IPS-18a (cell line): Measurements from ENCODE around the gene ZNF112.
"Not testable (repeated sequence)": the region's sequence is repeated elsewhere in the genome, so short reads cannot be mapped to it uniquely, and the experiment has no call there.

Experiments
- H3K27ac ChIP-seq: one replicate; pipeline ENCODE4 v1.5.1; 2013; ENCODE audit warnings: low read length
- H3K27me3 ChIP-seq: one replicate; pipeline ENCODE4 v1.6.1; 2013; ENCODE audit warnings: mild to moderate bottlenecking, low read length; ENCODE audit not compliant: control insufficient read depth, insufficient read depth
- H3K36me3 ChIP-seq: one replicate; pipeline ENCODE4 v1.6.1; 2013; ENCODE audit warnings: low read depth, low read length; ENCODE audit not compliant: control insufficient read depth
- H3K4me1 ChIP-seq: one replicate; pipeline ENCODE4 v1.6.1; 2013; ENCODE audit warnings: low read depth, low read length; ENCODE audit not compliant: control insufficient read depth
- H3K4me3 ChIP-seq: one replicate; pipeline ENCODE4 v1.5.1; 2013; ENCODE audit warnings: low read length
- H3K9ac ChIP-seq: one replicate; pipeline ENCODE4 v1.6.1; 2013; ENCODE audit warnings: mild to moderate bottlenecking, low read length, moderate library complexity
- H3K9me3 ChIP-seq: one replicate; pipeline ENCODE4 v1.6.1; 2013; ENCODE audit warnings: low read depth, low read length; ENCODE audit not compliant: control insufficient read depth

Gene ZNF112

GRCh38 chr19:44356383-44357111 is at the start of gene ZNF112:
ZNF112 (minus strand) TSS chr19:44356680; CDS start chr19:44340539, 16,141 bp downstream.
- H3K9ac ChIP-seq: peak within 1 kb of the TSS; percentile 57
- no peaks in the 10 kb centered on the region for H3K27me3 ChIP-seq
- H3K36me3 ChIP-seq: no peaks in the 10 kb centered on the region
- peaks cover 3% of the 10 kb centered on the region for H3K4me1 ChIP-seq
- peak within 1 kb of the TSS; percentile 91 for H3K4me3 ChIP-seq
- H3K27ac ChIP-seq: no peak within 1 kb of the TSS
- H3K9me3 ChIP-seq: peaks cover 24% of the 10 kb centered on the region

DNA sequence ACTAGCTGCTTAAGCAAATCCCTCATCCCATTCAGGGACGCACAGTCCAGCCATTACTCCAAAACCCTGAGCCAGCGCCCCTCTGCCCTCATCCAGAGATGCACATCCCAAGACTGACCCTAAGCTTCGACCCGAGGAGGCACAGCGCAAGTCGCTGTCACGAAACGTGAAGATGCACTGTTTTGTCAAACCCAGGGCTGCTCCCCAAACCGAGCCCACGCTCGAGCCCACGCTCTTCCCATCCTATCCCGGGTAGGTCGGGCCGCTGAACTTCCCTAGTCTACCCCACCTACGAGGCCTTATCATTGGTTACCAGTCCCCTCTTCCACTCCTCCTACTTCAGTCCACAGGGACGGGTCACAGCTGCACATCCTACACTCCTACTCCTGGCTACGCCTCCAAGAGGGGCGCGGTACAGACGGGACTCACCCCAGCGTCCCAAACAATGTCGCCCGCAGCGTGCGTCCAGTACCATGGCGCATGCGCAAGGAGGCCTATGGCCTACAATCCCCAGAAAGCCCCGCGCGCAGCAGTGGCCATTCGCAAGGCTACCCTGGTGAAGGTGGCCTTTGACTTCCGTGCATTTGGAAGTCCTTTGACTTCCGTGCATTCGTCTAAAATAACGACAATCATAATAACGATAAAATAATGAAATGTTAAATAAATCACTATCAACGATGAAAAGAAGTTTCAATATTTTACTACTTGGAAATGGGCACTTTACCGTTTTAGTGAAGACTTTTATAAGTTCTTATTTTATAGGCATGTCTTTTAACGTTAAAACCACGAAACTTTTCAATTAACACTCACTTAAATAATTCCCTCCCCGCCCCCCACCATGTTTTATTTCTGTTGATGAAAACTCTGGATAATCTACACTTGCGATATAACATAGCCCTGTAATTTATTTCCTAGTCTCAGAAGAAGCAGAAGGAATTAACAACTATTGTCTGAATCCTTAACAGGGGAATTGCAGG is 44.9 kb upstream of the ZNF112 start, which contains the start of gene ZNF285:
Gene ZNF285 (minus strand): TSS at position 470 of the 977 bp plus-strand sequence. CDS start 4,395 bp downstream, outside the sequence.
- H3K4me1 ChIP-seq: no peaks in the 10 kb centered on the region
- H3K27ac ChIP-seq: no peak within 1 kb of the TSS
- H3K27me3 ChIP-seq: no peaks in the 10 kb centered on the region
- H3K9ac ChIP-seq: peak within 1 kb of the TSS; percentile 42
- peaks cover 10% of the 10 kb centered on the region for H3K9me3 ChIP-seq
- H3K36me3 ChIP-seq: no peaks in the 10 kb centered on the region
- H3K4me3 ChIP-seq: peak within 1 kb of the TSS; percentile 91

- H3K9me3 ChIP-seq: peaks cover 27% of the 10 kb centered on the region
Measured at GRCh38 chr19:44389268-44389667, 32.8 kb upstream of the ZNF112 start.

DNA sequence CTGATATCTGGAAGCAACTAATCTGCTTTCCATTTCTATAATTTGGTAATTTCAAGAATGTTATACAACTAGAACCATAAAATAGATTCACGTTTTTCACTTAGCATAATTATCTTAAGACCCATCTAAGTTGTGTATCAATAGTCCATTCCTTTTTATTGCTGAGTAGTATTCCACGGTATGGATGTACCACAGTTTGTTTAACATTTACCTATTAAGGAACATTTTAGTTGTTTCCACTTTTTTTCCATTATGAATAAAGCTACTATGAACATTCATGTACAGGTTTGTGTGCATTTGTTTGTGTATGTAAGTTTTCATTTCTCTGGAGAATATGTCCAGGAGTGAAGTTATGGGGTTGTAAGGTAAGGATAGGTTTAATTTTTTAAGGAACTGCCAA is 18.3 kb upstream of the ZNF112 start:
- H3K9ac ChIP-seq: no peak overlapping the region
- H3K4me3 ChIP-seq: no peak overlapping the region
- H3K27ac ChIP-seq: no peak overlapping the region
- H3K4me1 ChIP-seq: no peaks in the 10 kb centered on the region
- no peaks in the 10 kb centered on the region for H3K36me3 ChIP-seq
- peaks cover 29% of the 10 kb centered on the region for H3K9me3 ChIP-seq
- no peaks in the 10 kb centered on the region for H3K27me3 ChIP-seq

More at GRCh38 chr19:44389268-44389667, 32.8 kb upstream of the ZNF112 start:
- not testable (repeated sequence) for H3K4me3 ChIP-seq, H3K36me3 ChIP-seq, H3K9ac ChIP-seq, H3K27ac ChIP-seq, H3K4me1 ChIP-seq, H3K27me3 ChIP-seq

DNA sequence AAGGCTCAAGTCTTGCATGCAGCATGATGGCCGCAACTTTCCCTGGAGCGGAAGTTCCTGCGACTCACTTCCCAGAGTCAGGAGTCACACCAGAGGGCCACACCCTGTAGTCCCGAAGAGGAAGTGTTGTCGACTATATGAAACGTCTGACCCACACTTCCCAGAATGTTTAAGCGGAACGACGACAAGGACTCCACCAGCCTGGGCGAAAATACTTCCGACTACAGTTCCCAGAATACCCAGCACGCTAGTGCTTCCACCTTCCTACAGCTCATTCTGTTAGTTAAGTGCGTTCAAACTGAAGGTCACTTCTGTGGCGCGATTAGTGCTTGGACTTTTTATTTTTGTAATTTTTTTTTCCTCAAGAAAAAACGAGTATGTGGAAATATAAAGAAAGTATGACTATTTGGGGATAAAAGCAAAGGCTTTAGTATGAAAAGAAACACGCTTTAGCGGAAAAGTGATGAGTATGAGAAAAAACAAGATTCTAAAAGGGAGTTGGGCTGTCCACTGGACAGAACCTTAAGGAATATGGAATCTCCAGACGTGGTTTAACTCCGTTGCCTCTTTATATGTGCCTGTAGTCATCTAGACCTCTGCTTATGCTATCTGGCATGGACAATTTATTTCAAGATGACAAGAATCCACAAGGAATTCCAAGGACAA is 15.5 kb upstream of the ZNF112 start:
- Histone ChIP-seq H3K4me3 (no peak overlapping the region), H3K36me3 (no peaks in the 10 kb centered on the region), H3K4me1 (no peaks in the 10 kb centered on the region), H3K27me3 (no peaks in the 10 kb centered on the region), H3K27ac (no peak overlapping the region), H3K9me3 (peaks cover 26% of the 10 kb centered on the region), H3K9ac (no peak overlapping the region)

- Histone ChIP-seq H3K27me3 (no peaks in the 10 kb centered on the region), H3K4me3 (no peak overlapping the region), H3K9me3 (peaks cover 9% of the 10 kb centered on the region), H3K27ac (no peak overlapping the region), H3K4me1 (no peaks in the 10 kb centered on the region), H3K9ac (no peak overlapping the region), H3K36me3 (no peaks in the 10 kb centered on the region)
Measured at GRCh38 chr19:44367024-44367423, 10.5 kb upstream of the ZNF112 start.

DNA sequence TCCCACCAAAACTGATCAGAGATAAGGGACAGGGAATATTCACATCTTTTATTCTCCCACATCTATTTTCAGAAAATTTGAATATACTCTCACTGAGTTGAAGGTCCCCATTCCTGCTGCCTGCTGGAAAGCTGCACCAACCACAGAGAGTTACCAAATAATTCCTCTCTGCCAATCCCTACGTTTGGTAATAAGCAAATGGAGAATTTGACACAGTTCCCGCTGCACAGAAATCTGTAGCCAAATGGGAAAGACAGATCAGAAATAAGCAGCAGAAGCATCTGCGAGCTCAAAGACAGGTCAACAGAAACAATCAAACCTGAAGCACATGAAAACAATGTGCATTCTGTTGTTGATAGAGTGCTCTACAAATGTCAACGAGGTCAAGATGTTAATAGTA is 9.9 kb downstream of the ZNF112 start:
- Histone ChIP-seq H3K27me3 (no peaks in the 10 kb centered on the region), H3K9me3 (peaks cover 76% of the 10 kb centered on the region), H3K4me1 (no peaks in the 10 kb centered on the region), H3K36me3 (no peaks in the 10 kb centered on the region), H3K4me3 (no peak overlapping the region), H3K9ac (no peak overlapping the region), H3K27ac (no peak overlapping the region)

GRCh38 chr19:44345959-44346358 is 10.5 kb downstream of the ZNF112 start:
- no peaks in the 10 kb centered on the region for H3K4me1 ChIP-seq
- H3K9me3 ChIP-seq: peaks cover 81% of the 10 kb centered on the region
- H3K4me3 ChIP-seq: no peak overlapping the region
- no peak overlapping the region for H3K9ac ChIP-seq
- H3K36me3 ChIP-seq: no peaks in the 10 kb centered on the region
- H3K27me3 ChIP-seq: no peaks in the 10 kb centered on the region
- H3K27ac ChIP-seq: no peak overlapping the region

DNA sequence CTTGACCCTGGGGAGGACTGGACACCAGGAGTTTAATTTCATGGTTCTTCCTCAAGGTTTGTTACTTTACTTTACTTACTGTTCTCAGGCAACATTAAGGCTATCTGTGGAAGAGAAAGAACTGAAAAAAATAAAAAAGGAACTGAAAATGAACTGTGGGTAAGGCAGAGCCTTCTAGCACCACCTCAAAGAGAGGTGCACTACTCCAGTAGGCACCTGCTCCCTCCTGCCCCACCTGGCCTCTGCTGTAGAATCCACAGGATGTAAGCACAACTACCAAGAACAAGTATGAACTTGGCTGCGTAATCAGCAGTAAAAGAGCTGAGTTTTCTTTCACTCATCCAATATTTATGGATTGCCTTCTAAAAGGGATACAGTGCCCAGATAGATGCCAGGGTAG is 12.2 kb downstream of the ZNF112 start:
- Histone ChIP-seq H3K36me3 (peaks cover 2% of the 10 kb centered on the region), H3K9me3 (peaks cover 82% of the 10 kb centered on the region), H3K27ac (no peak overlapping the region), H3K4me3 (no peak overlapping the region), H3K27me3 (no peaks in the 10 kb centered on the region), H3K4me1 (no peaks in the 10 kb centered on the region), H3K9ac (no peak overlapping the region)

GRCh38 chr19:44341794-44342193 is 14.7 kb downstream of the ZNF112 start:
- Histone ChIP-seq H3K27ac (no peak overlapping the region), H3K36me3 (peaks cover 4% of the 10 kb centered on the region), H3K4me1 (no peaks in the 10 kb centered on the region), H3K9ac (no peak overlapping the region), H3K27me3 (no peaks in the 10 kb centered on the region), H3K9me3 (peaks cover 73% of the 10 kb centered on the region), H3K4me3 (no peak overlapping the region)

DNA sequence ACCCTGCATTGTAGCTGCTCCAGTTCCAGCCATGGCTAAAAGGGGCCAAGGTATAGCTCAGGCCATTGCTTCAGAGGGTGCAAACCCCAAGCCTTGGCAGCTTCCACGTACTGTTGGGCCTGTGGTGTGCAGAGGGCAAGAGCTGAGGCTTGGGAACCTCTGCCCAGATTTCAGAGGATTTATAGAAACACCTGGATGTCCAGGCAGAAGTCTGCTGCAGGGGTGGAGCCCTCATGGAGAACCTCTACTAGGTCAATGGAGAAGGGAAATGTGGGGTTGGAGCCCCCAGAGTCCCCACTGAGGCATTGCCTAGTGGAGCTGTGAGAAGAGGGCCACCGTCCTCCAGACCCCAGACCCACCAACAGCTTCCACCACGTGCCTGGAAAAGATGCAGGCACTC is 21.8 kb downstream of the ZNF112 start:
- H3K27ac ChIP-seq, H3K27me3 ChIP-seq, H3K4me3 ChIP-seq, H3K9ac ChIP-seq, H3K4me1 ChIP-seq: not testable (repeated sequence)
- H3K36me3 ChIP-seq: peaks cover 11% of the 10 kb centered on the region
- peaks cover 82% of the 10 kb centered on the region for H3K9me3 ChIP-seq
